Right atrium auricular region (tissue), 2 donors: ENCODE results near the gene CDC42SE2. TPM values are rescaled to one million over a fixed set of nuclear protein-coding genes. Genes with fewer than 3 reads are reported as not detected.

ENCODE experiments used
- DNase-seq: peaks from one replicate; pipeline ENCODE4 v3.0.0-alpha.2; 2019; ENCODE audit warnings: low spot score
- H3K27ac ChIP-seq, 2 donors: fragments of 200-600 bp; sonication (generic); 1 replicate in 1 of 2; 2 replicates in 1 of 2; pipeline ENCODE4 v1.5.1; 2016 to 2019
- H3K27me3 ChIP-seq, 2 donors: fragments of 200-600 bp; sonication (generic); one replicate each; pipeline versions ENCODE4 v1.5.1 to v1.6.0; 2017 to 2019
- H3K36me3 ChIP-seq: fragments of 200-600 bp; sonication (generic); one replicate; pipeline ENCODE4 v1.5.1; 2016
- H3K4me1 ChIP-seq, 2 donors: fragments of 200-600 bp; sonication (generic); one replicate each; pipeline versions ENCODE4 v1.5.1 to v1.6.0; 2017 to 2019
- H3K4me3 ChIP-seq, 2 donors: fragments of 200-600 bp; sonication (generic); 1 replicate in 1 of 2; 2 replicates in 1 of 2; pipeline ENCODE4 v1.5.1; 2017 to 2019; ENCODE audit warnings: mild to moderate bottlenecking in 1 of 2, moderate library complexity in 1 of 2
- H3K9me3 ChIP-seq, 2 donors: fragments of 200-600 bp; sonication (generic); one replicate each; pipeline ENCODE4 v1.5.1; 2019
- total RNA-seq, 2 donors: library from RNA; depleted of rRNA; stranded (reverse); fragments of >200 nt; gene quantifications; one replicate each; pipeline ENCODE4 v1.1.0, GENCODE V29; 2016
- TF ChIP-seq, protein P1 (sequence below), 2 donors: fragments of 200-600 bp; sonication (generic); IDR thresholded peaks; one replicate each; pipeline ENCODE4 v1.5.1; 2019; ENCODE audit warnings: antibody characterized with exemption in 2 of 2

The CDC42SE2 gene
- total RNA-seq, 2 donors from 2014 or later: 13.5 to 15.0 TPM

DNA sequence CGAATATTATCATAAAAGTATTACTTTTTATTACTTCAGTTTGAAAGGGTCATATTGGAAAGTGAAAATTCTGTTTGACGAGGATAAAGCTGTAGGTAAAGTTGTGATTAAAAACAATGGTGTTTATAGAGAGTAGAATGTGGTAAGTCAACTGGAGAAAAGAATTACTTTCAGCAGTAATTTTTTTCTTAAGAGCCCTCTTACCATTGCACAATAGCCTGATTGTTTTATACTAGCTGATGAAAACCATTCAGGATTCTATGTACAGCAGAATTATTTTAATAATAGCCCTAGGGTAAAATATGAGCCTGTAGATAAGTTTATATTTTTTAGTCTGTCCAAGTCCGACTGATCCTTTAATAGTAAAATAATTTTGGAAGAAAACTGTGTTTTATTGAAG lies 16.6 kb downstream of the CDC42SE2 start:
- Histone ChIP-seq H3K27ac (no peak overlapping the region), H3K4me3 (no peak overlapping the region), H3K4me1 (peaks cover 0 to 5% of the 10 kb centered on the region in 2 donors), H3K36me3 (no peaks in the 10 kb centered on the region), H3K27me3 (no peaks in the 10 kb centered on the region), H3K9me3 (no peaks in the 10 kb centered on the region)
- TF ChIP-seq, protein P1, sequence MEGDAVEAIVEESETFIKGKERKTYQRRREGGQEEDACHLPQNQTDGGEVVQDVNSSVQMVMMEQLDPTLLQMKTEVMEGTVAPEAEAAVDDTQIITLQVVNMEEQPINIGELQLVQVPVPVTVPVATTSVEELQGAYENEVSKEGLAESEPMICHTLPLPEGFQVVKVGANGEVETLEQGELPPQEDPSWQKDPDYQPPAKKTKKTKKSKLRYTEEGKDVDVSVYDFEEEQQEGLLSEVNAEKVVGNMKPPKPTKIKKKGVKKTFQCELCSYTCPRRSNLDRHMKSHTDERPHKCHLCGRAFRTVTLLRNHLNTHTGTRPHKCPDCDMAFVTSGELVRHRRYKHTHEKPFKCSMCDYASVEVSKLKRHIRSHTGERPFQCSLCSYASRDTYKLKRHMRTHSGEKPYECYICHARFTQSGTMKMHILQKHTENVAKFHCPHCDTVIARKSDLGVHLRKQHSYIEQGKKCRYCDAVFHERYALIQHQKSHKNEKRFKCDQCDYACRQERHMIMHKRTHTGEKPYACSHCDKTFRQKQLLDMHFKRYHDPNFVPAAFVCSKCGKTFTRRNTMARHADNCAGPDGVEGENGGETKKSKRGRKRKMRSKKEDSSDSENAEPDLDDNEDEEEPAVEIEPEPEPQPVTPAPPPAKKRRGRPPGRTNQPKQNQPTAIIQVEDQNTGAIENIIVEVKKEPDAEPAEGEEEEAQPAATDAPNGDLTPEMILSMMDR (IDR thresholded peaks at IDR 0.05): no peak
- no peak for DNase-seq

DNA sequence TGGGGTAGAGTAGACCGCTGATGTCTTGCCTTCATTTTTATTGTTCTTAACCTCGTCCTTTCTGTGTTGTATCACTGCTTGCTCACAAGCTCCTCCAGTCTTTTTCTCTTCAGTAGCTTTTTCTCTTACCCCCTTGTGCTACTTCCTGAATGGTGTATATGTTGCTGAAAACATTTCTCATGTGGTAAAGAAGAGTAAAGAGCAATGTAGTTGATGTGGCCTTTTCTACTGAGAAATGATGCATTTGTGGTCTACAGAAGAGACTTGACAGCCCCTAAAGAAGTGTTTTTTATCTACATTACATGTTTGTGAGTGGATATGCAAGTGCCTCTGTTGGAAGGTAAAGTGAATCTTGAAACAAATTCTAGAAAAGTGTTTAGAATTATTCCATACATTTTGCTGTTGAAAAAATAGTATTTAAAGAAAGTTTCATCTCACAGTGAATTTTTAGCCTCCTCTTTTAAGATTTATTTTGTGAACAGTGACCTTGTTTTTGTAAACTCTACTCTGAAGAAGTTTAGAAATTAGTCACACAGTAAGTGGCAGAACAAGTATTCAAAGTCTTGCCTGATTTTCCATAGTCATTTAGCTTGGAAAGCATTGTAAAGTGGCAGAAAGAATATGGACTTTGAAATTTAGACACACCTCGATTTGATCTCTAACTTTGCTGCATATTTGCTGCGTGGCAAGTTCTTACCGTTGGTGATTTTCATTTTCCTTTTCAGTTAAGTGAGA lies 17.4 kb downstream of the CDC42SE2 start:
- Histone ChIP-seq H3K4me1 (peaks cover 0 to 5% of the 10 kb centered on the region in 2 donors), H3K4me3 (no peak overlapping the region), H3K9me3 (no peaks in the 10 kb centered on the region), H3K36me3 (no peaks in the 10 kb centered on the region), H3K27me3 (no peaks in the 10 kb centered on the region), H3K27ac (no peak overlapping the region)
- TF ChIP-seq, protein P1 (IDR thresholded peaks at IDR 0.05): no peak
- no peak for DNase-seq

DNA sequence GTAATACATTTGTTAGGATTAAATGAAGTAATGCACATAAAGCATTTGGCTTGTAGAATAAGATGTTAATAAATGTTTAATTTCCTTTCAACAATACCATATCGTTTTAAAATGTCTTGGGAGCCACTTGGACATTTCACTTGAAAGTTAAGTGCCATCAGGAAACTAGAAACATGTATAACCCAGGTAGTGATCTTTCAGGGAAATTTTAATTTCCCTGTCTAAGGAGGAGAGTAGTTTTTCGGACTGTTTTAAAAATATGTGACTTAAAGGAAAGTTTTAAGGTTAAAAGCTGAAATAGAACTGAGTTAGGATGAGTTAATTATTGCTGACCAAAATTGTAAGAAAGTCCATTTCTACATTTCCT lies 18.0 kb downstream of the CDC42SE2 start:
- Histone ChIP-seq H3K4me3 (no peak overlapping the region), H3K27me3 (no peaks in the 10 kb centered on the region), H3K4me1 (peaks cover 0 to 5% of the 10 kb centered on the region in 2 donors), H3K27ac (no peak overlapping the region), H3K36me3 (no peaks in the 10 kb centered on the region), H3K9me3 (no peaks in the 10 kb centered on the region)
- no peak for DNase-seq
- TF ChIP-seq, protein P1 (IDR thresholded peaks at IDR 0.05): no peak

DNA sequence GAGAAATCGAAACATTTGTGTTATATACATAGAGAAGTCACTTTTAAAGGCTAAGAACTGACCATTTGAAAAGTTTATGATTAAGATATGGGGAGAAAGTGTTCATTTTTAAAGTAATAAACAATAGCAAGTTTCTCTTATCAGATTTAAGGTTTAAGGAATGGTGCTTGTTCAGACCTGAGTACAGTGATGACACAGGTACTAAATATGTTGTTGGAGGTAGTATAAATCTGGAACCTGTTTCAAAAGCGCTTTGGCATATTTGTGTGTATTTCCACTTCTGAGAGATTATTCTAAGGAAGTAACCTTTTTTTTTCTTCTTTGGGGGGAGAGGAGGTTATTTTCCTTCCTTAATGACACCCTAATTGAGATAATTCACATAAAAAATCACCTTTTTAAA lies 18.4 kb downstream of the CDC42SE2 start:
- Histone ChIP-seq H3K4me3 (no peak overlapping the region), H3K4me1 (peaks cover 0 to 5% of the 10 kb centered on the region in 2 donors), H3K27ac (no peak overlapping the region), H3K36me3 (no peaks in the 10 kb centered on the region), H3K27me3 (no peaks in the 10 kb centered on the region), H3K9me3 (no peaks in the 10 kb centered on the region)
- DNase-seq: no peak
- TF ChIP-seq, protein P1 (IDR thresholded peaks at IDR 0.05): no peak

DNA sequence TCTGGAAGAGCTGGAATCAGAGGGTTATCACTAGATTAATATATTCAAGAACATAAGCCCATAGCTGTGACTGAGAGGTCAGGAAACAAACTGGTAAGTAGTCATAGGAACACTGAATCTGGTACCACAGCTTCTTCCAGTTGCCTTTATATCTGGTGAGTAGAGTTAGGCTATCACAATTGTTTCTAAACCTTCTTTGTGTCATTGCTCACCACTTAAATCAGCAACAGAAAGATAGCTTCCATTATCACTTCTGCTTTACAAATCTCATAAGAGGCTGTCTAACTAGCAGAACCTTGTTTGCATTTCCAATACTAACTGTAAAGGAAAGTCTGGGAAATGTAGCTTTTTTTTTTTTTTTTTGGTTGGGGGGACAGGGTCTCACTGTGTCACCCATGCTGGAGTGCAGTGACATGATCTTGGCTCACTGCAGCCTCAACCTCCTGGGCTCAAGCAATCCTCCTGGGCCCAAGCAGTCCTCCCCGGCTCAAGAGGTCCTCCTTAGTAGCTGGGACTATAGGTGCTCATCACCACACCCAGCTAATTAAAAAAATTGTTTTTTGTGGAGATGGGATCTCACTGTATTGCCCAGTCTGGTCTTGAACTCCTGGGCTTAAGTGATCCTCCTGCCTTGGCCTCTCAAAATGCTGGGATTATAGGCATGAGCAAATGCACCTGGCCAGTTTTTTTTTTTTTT lies 22.0 kb downstream of the CDC42SE2 start:
- Histone ChIP-seq H3K9me3 (no peaks in the 10 kb centered on the region), H3K27me3 (no peaks in the 10 kb centered on the region), H3K4me1 (no peaks in the 10 kb centered on the region), H3K36me3 (no peaks in the 10 kb centered on the region), H3K4me3 (no peak overlapping the region), H3K27ac (no peak overlapping the region)
- TF ChIP-seq, protein P1 (IDR thresholded peaks at IDR 0.05): no peak
- DNase-seq: no peak
